HuH-7.5 (cell line): ENCODE data around the gene CCDC33.

Experiments
- DNase-seq: peaks from one replicate; pipeline ENCODE4 v3.0.0; 2011; ENCODE audit warnings: low spot score

Gene CCDC33

DNA sequence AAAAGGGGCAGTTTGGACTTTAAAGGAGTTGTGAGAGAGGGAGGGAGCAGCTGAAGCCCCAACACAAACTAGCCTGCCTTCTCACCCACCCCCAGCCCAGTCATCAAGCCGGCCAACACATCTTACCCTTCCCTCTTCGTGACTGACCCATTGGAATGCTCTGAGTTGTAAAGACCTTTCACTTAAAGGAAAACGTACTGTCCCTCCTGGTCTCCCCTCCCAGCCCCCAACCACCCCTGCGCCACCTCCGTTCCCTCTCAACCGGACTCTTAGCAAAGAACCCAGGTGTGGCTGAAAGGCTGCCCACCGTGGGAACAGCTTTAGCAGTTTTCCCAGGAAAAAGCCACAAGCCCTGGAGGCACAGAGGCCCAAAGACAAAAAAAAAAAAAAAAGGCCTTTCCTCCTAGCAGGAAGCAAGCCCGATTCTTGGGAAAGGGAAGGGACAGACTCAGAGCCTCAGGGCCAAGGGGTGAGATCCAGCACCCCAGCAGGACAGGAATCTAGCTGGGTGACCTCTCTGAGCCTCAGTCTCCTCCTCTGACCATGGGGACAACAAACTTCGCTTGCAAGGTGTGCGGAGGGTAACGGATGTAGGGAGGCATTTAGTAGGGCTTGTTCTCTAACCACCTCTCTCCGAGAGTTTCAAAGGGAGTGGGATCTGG is 128.9 kb downstream of the CCDC33 start:
- no peak for DNase-seq

DNA sequence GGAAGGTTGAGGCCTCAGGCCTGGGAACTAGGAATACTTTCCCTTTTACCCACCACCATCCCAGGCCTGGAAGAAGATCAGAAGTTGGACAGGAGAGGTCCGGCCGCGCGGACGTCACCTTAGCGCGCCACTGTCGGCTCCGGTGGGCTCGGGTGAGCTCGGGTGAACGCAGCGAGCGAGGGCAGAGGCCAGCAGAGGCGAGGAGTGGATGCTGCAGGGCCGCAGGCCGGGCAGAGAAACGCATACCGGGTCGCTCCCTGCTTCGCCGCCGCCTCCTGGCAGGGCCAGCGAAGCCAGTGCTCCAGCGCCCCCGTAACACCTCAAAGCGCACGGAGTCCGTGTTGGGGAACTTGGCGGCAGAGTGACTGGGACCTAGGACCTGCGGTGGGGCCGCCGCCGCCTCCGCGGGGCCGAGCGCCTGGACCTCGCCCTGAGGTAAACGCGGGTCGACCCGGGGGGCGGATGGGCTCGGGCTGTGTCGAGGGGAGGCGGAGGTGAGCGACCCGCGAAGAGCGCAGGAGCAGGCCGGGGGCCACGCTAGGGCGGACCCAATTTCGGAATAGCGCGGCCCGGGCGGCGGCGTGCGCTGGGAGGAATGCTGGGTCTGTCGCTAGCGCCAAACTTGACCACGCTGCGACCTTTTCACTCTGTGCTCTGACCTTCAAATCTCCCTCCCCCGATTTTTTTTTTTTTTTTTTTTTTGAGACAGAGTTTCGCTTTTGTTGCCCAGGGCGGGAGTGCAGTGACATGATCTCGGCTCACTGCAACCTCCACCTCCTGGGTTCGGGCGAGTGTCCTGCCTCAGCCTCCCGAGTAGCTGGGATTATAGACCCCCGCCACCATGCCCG is 129.7 kb downstream of the CCDC33 start:
- DNase-seq: no peak

DNA sequence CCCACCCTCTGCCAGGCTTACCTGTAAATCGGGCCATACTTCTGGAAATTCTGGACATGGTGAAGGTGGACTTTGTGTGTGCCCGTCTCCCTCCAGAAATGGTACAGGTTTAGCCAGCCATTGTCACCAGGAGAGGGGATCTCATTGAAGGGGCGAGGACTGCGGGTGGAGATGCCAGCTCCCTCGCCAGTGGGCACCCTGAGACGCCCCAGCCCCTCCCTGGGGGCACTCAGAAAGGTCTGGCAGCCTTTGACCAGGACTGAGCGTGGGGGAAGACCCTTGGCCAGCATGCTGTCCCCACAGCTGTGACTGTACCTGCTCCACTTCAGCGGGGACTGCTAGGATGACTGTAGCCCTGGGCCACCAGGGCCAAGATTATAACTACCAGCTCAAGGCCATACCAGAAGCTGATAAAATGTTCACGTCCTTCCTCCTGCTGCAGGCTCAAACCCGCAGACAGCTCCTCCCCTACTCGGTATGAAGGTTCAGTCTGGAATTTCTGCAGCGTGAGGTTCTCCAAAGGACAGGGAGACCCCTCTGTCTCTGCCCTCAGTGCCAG is 131.2 kb downstream of the CCDC33 start, which contains the start of gene CYP11A1:
TSS of gene CYP11A1 (minus strand) at position 351 of the 559 bp plus-strand sequence. CDS start at position 290, 61 bp downstream.
- no peak for DNase-seq

DNA sequence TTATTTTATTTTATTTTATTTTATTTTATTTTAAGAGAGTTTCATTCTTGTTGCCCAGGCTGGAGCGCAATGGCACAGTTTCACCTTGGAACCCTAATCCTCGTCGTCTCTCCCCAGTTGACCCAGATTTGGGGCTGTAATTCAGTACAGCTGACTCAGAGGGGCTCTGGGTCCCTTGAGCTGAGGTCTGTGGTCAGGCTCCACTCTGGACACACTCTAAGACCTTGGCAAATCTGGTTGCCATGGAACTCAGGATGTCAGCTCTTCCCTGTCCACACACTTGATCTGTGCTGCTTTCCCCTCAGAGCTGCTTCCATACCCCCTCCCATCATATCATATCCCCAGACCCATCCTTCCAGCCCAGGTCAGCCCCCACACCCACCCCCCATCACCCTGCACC is 132.0 kb downstream of the CCDC33 start:
- no peak for DNase-seq

DNA sequence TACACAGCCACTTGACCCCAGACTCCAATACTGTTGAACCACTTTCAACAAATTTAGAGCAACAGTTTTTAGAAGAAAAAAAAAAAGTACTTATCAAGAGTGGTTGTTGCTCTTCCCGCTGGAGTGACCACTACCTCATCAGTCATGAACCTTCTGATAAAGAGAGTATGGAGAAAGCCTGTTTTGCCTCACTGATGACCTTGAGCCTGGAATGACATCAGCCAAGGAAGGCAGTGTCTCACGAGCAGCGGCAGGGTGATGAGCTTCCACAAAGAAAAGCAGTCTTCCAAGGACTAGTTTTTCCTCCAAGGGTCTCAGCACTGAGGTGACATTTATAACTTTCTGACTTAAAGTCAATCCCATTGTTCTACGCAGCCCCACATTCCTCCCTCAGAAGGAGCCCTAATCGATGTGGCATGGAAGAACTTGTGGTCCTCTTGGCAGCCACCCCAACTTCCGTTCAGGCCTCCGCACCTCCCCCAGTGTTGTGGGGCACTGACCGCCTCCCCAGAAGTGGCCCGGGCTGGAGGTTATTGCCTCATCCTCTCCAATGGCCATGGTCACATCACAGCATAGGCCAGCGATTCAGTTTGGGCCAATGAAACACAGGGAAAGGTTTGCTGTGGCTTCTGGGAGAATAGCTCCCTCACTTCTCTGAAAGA is 133.1 kb downstream of the CCDC33 start:
- no peak for DNase-seq

DNA sequence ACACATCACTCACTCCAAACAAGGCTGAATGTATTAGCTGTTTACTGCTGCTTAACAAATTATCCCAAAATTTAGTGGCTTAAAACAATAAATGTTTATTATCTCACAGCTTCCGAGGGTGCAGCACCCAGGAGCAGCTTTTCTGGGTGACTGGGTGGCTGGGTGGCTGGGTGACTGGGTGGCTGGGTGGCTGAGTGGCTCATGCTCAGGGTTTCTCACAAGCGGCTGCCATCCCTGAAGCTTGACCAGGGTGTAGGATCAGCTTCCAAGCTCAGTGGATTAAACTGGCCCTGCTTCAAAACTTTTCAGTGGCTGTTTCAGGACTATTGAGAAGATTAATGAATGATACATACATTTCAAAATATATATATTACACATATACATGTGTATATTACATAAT is 133.6 kb downstream of the CCDC33 start:
- no peak for DNase-seq

DNA sequence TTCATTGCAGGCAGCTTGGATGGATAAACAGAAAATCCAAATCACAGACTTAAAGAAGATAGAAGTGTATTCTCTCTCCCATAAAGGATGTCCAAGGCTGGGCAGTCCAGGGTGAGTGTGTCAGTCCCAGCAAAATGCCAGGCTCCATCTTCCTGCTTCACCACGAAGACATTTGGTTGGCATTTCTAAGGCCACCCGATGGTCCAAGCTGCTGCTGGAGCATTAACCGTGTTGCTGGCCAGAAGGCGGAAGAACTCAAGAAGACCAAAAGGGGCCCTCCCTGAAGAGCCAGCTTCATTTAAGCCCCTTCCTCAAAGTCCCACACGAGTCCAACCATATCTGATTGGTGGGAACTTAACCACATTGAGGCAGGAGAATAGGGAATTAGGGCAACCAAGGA is 134.3 kb downstream of the CCDC33 start:
- no peak for DNase-seq

DNA sequence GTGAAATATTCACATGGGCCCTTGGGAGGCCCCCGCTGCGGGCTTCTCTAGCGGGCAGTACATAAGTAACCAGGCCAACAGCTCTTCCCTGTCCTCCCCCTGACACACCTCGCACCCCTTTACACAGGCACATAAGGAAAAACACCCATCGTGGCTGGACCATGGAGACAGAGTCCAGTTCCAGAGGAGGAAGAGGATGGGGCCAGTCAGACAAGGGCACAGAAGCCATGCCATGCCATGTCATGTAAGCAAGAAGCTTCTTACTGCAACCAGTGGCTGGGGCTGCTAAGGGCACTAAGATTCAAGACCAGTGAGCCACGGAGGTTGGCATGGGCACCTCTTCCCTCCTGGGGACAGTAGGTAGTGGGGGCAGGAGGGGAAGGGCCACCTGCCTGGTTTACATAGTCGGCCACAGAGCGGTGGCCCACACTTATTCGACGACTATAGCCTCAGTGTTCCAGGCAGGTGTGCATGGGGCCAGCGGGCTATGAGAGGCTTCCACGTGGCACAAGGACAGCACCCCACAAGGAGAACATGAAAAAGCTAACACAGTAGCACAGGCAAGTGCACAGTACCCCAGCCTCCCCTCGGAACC is 137.0 kb downstream of the CCDC33 start:
- DNase-seq: no peak

DNA sequence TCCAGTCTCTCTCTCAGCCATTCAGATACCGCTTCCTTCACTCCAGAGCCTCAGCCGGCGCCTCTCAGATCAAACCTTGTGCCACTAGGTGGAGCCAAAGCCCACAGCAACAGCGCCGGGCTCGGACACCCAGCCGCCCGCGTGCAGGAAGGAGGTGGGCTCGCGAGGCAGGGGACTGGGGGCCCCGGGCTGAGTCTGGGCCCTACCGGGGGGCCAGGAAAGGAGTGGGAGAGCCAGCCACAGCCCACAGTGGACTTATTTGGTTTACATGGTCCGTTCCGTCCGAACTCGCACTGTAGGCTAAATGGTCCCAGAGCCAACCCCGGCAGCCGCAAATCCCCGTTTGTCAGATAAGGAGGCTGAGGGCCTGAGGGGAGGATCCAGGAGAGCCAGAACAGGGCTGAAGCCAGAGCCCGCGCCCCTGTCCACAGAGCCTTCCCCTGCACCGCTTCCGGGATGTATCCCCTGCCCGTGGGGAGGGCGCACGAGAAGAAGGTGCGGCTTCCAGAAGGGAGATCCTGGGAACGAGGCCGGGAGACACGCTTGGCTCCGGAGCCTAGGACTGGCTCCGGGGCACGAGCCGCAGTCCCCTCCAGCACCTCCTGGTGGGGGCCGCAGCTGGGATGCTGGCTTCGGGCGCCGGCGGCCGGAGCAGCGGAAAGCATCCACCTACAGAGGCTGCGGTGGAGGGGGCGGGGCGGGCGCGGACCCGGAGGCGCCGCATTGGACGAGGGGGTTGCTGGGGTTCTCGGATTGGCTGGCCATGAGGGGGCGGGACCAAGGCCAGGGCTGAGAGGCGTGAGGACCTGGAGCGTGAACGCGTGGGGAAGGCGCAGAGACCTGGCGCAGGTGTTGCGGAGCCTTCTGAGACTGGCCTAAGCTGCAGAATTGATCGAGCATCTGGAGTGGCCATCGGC is 137.9 kb downstream of the CCDC33 start:
- DNase-seq: peak; percentile 100

DNA sequence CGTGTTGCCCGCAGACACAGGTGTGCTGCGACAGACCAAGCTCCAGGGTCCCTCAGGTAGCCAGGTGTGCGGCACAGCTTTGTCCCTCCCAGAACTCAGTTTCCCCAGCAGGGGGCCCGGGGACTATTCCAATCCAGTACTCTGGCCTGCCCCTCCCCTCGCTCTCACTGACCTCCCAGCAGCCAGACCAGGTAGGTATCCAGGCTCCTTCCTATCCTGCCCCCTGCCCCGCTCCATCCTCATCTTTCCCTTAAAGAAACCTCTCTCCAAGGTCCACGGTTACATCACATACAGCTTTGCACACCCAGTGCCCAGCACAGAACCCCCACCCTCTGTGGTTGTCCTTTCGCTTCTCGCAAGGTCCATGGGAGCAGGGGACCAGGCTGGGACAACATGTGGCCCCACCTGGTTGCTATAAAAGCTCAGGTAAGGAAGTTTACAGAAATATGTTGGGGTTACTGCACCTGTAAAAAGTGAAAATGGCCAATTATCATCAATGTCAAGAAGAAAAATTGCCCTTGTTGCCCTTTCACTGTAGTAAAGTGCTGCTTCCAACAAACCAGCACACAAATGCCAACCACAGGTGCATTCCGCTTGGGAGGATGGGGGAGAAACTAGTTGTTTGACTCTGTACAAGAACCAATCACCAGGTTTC is 138.6 kb downstream of the CCDC33 start:
- no peak for DNase-seq

DNA sequence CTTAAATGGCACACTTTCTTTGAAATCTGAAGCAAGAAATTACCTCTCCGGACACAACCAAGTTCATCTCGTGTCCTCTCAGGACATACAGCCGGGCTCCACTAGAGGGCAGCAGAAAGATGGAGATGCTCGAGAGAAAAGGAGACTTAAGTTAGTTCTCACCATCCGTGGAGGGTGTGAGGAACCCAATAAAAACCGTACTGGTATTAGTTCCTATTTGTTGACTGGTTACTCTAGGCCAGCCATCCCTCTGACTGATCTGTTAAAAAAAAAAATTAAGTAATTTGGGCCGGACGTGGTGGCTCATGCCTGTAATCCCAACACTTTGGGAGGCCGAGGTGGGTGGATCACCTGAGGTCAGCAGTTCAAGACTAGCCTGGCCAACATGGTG is 139.2 kb downstream of the CCDC33 start:
- DNase-seq: peak; percentile 87

DNA sequence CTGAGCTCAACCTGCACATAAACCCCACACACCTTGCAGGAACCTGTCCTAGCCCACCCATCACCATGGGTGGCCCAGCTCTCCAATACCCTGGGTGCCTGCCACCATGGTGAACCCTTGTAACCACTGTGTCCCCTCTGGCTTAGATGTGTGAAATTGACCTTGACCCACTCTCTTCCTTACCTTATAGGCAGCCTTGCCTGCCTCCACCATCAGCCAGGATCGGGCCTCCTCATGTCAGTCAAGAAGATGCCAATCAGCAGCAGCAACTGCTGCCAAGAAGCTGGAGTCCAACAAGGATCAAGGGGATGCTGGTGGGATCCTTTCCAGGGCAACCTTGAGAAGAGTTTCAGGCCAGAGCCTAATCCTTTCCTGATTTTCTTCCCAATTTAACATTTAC is 140.1 kb downstream of the CCDC33 start:
- DNase-seq: no peak

DNA sequence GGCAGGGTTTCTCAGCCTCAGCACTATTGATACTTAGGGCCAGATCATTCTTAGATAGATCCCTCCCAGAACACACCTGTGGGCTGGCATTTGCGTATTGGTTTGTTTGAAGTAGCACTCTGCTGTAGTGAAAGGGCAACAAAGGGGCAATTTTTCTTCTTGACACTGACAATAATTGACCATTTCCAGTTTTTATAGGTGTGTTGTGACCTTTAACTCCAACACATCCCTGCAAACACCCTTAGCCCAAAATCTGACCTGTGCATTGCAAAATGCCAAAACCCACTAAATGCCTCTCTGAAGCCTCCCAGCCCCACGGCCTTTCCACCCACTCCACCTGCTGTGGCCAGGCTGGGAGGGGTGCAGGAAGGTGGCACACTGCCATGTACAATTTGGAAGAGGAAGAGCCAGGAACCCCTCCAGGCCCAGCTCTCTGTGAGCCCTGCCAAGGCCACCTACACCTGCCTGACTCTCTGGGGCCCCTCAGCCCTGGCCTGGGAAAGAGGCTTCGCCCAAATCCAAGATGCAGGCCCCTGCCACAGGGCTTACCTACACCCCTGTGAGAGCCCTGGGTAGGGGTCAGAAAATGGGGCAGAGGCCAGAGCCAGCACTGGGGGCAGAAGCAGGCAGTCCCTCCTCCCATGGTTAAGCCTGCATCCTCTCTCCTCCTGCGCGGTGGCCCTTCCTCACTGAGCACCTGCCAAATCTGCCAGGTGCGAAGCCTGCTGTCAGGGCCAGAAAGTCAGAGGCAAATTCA is 140.9 kb downstream of the CCDC33 start:
- peak; percentile 5 for DNase-seq

DNA sequence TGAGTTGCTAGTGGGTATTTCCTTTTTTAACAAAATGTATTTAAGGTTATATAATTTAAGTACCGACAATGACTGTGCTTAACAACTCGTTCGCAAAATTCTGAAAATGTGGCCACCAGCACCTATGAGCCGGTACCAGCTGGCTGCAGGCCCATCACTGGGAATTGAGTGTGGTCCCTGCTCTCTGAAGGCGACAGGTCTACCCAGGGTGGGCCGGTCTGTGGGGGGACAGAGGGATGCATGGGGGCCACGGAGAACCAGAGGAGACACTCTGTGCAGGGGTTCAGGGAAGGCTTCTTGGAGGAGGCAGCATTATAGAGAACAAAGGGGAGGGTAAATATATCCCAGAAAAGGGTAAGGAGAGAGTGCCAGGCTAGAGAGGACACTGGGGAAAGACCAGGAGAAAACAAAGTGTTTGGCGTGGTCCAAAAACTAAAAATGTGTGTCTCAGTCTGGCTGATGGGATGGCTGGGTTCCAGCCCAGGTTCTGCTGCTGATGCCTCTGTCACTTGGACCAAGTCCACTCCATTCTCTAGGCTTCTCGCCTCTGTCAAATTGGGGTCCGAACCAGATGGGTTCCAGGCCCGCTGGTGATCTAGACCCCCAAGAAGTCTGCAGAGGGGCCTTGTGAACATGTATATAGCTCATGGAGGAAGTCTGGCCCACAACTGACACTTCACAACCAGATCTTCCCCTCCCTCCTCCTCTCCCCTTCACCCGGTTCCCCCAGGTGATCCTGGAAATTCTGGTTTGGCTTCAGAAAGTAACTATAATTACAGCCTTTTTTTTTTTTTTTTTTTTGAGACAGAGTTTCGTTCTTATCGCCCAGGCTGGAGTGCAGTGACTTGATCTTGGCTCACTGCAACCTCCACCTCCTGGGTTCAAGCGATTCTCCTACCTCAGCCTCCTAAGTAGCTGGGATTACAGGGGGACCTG is 142.0 kb downstream of the CCDC33 start:
- DNase-seq: no peak

DNA sequence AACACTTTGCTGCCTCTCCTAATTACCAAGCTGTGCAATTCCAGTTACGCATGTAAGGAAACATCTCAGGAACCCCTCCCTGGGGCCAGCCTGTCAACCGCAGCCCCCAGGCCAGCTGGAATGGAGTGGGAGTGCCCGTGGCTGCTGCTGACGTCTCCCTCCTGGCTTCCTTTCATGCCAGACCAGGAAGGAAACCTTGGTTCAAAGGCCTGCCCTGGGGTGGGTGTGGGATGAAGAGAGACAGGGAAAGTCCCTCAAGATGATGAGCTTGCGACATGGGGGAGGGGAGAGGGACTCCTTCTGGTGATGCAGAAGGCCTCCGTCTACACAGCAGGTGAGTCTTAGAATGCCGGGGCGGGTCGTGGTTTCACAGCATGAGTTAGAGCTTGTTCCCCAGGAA is 142.7 kb downstream of the CCDC33 start:
- no peak for DNase-seq

DNA sequence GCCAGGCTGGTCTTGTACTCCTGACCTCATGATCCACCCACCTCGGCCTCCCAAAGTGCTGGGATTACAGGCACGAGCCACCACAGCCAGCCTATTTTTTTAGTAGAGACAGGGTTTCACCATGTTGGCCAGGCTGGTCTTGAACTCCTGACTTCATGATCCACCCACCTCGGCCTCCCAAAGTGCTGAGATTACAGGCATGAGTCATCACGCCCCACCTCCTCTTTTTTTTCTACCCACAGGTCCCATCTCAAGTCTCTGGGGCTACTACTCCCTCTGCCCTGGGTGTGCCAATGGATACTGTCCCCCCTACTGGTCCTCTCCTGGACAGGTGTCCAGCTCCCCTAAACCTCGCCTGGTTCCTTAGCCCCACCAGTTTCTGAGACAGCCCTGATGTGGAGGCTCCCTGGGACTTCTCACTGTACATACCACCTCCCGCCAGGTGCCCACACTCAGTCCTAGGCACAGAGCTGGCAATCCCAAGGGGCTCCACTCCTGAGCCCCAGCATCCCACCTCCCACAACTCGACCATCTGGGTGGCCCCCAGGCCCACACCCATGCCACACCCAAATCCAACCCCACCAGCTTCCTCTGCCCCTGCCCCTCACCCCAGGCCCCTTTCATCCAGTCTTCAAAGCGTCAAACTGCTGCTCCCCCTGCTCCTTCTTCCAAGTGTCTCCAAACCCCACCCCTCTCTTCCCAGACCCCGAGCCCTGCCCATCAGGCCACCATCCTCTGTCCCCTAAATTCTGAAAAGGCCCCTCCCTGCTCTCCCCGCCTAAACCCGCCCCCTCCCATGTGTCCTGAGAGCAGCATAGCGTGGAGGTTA is 144.4 kb downstream of the CCDC33 start:
- DNase-seq: no peak

DNA sequence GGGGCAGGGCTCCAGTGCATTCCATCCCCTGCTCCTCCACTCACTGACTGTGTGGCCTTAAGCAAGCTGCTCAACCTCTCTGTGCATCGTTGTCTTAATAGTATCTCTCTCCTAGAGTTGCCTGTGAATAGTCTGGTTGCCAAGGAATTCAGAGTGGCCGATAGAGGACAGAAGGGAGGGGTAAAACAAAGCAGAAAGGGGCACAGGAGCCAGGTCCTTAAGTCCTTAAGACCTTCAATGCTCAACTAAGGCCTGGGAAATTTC is 145.0 kb downstream of the CCDC33 start:
- no peak for DNase-seq

DNA sequence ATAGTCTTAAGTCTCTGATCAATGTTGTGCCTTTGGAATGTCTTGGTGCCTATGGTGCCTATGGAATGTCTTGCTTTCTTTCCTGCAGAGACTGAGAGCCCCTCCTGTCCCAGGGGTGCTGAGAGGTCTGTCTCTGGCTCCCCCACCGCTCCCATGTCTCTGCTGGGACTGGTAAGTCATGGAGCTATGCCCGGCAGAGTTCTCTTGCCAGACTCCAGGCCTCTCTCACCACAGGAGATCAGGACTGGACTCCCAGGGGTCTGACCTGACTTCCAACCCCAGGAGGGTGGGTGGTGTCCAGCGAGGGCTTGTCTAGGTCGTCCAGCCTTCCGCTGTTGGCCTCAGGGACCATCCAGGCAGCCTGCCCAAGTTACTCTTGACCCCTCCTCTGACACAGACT is 145.4 kb downstream of the CCDC33 start:
- no peak for DNase-seq
